ENCODE results near the gene ELSPBP1. TPM values are rescaled to one million over a fixed set of nuclear protein-coding genes. Genes with fewer than 3 reads are reported as not detected.
A peak's percentile ranks its signal among the peaks of the same experiment; 100 is the strongest.

ELSPBP1 gene
- total RNA-seq, 1 experiment from 2014 or later = not detected

DNA sequence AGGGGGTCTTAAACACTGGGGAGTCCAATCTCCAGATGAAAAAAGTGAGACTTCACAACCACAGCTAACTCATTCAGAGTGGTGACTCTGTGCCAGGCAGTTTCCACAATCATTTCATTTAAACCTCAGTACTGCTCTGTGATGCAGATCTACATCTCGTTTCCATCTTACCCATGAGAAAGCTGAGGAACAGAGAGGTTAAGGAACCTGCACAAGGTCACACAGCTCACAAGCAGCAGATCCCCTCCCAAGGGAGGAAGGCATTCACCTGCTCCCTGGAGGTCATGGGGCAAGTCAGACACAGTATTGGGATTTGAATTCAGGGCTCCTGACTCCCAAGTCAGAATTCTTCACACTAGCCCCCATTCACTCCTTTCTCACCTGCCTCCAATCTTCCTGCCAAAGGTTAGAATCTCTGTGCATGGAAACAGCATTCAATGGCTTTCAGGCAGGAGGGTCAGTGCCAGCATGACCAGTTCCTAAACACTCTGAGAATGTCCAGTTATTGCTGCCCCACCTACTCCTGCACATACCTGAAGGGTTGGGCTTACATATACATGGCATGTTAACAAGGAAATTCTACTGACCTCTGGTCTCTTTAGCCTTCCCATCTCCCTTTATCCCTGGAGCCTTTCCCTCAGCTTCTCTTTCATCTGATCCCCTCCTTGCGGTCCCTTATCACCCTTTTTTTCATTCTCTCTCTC, 47.6 kb downstream of the ELSPBP1 start:
- intact Hi-C loops (cut with micrococcal nuclease) = no loop called here
- Mint-ChIP-seq H3K36me3 (ENCODE audit: insufficient read depth, unreplicated experiment) (no peaks in the 10 kb centered on the region), H3K27me3 (ENCODE audit: insufficient read depth, unreplicated experiment) (peaks cover 68% of the 10 kb centered on the region), H3K4me3 (ENCODE audit: unreplicated experiment) (no peak overlapping the region), H3K9me3 (ENCODE audit: unreplicated experiment) (no peaks in the 10 kb centered on the region), H3K4me1 (ENCODE audit: insufficient read depth, unreplicated experiment) (no peaks in the 10 kb centered on the region), H3K27ac (ENCODE audit: low read depth, unreplicated experiment) (no peak overlapping the region)
- no TSS peak for BruUV-seq (replicated peaks)
- no peak for DNase-seq (ENCODE audit: unreplicated experiment)
- ChIA-PET CTCF (no interaction called here), POLR2A (no interaction called here)
- TF ChIP-seq, protein P1, sequence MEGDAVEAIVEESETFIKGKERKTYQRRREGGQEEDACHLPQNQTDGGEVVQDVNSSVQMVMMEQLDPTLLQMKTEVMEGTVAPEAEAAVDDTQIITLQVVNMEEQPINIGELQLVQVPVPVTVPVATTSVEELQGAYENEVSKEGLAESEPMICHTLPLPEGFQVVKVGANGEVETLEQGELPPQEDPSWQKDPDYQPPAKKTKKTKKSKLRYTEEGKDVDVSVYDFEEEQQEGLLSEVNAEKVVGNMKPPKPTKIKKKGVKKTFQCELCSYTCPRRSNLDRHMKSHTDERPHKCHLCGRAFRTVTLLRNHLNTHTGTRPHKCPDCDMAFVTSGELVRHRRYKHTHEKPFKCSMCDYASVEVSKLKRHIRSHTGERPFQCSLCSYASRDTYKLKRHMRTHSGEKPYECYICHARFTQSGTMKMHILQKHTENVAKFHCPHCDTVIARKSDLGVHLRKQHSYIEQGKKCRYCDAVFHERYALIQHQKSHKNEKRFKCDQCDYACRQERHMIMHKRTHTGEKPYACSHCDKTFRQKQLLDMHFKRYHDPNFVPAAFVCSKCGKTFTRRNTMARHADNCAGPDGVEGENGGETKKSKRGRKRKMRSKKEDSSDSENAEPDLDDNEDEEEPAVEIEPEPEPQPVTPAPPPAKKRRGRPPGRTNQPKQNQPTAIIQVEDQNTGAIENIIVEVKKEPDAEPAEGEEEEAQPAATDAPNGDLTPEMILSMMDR (IDR thresholded peaks at IDR 0.05; ENCODE audit: unreplicated experiment) = no peak

DNA sequence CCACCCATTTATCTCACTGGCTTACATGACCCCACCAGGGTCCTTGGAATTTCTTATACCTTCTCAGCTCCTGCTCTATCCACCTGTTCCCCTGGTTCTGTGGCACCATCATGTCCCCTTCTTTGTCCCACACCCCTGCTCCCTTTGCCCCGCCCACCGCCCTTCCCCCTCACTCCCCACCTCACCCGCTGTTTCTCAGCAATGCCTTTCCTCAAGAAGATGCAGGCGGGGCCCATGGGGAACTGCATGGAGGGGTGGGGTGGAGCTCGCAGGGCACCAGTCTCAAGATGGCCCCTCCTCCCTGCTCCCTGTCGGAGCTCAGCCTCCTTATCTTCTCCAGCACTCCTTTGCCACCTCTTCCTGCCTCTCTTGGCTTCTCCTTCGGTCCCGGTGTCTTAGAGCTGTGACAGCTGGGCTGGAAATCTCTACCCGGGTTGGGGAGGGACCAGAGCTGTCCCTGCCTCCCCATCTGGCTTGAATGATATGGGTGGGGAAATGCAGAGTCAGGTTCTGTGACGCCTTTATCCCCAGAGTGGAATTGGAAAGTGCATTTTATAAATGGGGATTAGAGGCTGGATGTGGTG, 49.3 kb downstream of the ELSPBP1 start, which contains the start of gene CABP5:
Gene CABP5, minus strand, starts transcription at position 405 of the 584 bp plus-strand sequence. Its CDS starts 157 bp downstream, at position 248.
- Mint-ChIP-seq H3K4me1 (ENCODE audit: insufficient read depth, unreplicated experiment) (no peaks in the 10 kb centered on the region), H3K36me3 (ENCODE audit: insufficient read depth, unreplicated experiment) (no peaks in the 10 kb centered on the region), H3K27ac (ENCODE audit: low read depth, unreplicated experiment) (no peak within 1 kb of the TSS), H3K27me3 (ENCODE audit: insufficient read depth, unreplicated experiment) (peaks cover 85% of the 10 kb centered on the region), H3K9me3 (ENCODE audit: unreplicated experiment) (no peaks in the 10 kb centered on the region), H3K4me3 (ENCODE audit: unreplicated experiment) (no peak within 1 kb of the TSS)
- ChIA-PET CTCF (no interaction called here), POLR2A (no interaction called here)
- no TSS peak for BruUV-seq (replicated peaks)
- intact Hi-C loops (cut with micrococcal nuclease) = no loop called here
- TF ChIP-seq, protein P1 (IDR thresholded peaks at IDR 0.05; ENCODE audit: unreplicated experiment) = no peak
- DNase-seq (ENCODE audit: unreplicated experiment) = no peak

DNA sequence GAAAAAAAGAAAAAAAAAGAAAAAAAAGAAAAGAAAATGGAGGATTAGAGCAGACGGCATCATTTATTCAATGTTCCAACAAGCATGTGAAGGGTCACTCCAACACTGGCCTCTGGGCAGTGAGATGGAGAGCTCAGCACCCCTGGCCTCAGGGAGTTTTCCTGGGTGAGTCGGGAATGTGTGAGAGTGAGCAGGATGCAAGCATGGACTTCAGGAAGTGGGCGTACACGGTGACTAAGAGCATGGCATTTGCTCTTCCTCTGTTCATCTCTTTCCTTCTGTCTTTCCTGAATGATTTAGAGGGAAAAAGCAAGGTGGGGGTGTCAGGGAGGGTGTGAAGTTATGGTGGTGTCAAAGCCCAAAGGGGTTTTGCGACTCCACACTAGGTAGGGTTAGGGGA, 50.1 kb downstream of the ELSPBP1 start:
- CTCF ChIA-PET = no interaction called here
- BruUV-seq (replicated peaks) = no TSS peak
- DNase-seq (ENCODE audit: unreplicated experiment) = peak; percentile 6
- TF ChIP-seq, protein P1 (IDR thresholded peaks at IDR 0.05; ENCODE audit: unreplicated experiment) = no peak
- Mint-ChIP-seq H3K9me3 (ENCODE audit: unreplicated experiment) (no peaks in the 10 kb centered on the region), H3K27ac (ENCODE audit: low read depth, unreplicated experiment) (no peak overlapping the region), H3K27me3 (ENCODE audit: insufficient read depth, unreplicated experiment) (peaks cover 90% of the 10 kb centered on the region), H3K4me3 (ENCODE audit: unreplicated experiment) (no peak overlapping the region), H3K36me3 (ENCODE audit: insufficient read depth, unreplicated experiment) (no peaks in the 10 kb centered on the region), H3K4me1 (ENCODE audit: insufficient read depth, unreplicated experiment) (no peaks in the 10 kb centered on the region)
- POLR2A ChIA-PET = no interaction called here
- intact Hi-C loops (cut with micrococcal nuclease) = no loop called here

DNA sequence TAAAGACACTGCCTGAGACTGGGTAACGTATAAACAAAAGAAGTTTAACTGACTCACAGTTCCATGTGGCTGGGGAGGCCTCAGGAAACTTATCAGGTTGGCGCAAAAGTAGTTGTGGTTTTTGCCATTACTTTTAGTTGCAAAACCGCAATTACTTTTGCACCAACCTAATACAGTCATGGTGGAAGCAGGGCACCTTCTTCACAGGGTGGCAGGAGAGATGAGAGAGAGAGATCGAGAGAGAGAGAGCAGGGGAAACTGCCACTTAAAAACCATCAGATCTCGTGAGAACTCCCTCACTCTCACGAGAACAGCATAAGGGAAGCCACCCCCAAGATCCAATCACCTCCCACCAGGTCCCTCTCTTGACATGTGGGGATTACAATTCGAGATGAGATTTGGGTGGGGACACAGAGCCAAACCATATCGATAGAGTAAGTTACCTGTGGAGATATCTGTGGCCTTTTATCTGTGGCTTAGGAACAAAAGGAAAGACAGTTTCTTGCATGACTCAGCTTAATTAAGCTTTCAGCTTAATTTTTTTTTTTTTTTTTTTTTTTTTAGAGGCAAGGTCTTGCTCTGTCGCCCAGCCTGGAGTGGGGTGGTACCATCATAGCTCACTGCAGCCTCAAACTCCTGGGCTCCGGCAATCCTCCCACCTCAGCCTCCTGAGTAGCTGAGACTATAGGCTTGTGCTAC, 57.1 kb downstream of the ELSPBP1 start:
- Mint-ChIP-seq H3K27ac (ENCODE audit: low read depth, unreplicated experiment) (no peak overlapping the region), H3K4me1 (ENCODE audit: insufficient read depth, unreplicated experiment) (no peaks in the 10 kb centered on the region), H3K4me3 (ENCODE audit: unreplicated experiment) (no peak overlapping the region), H3K9me3 (ENCODE audit: unreplicated experiment) (no peaks in the 10 kb centered on the region), H3K27me3 (ENCODE audit: insufficient read depth, unreplicated experiment) (peaks cover 59% of the 10 kb centered on the region), H3K36me3 (ENCODE audit: insufficient read depth, unreplicated experiment) (no peaks in the 10 kb centered on the region)
- DNase-seq (ENCODE audit: unreplicated experiment) = no peak
- TF ChIP-seq, protein P1 (IDR thresholded peaks at IDR 0.05; ENCODE audit: unreplicated experiment) = no peak
- BruUV-seq (replicated peaks) = no TSS peak
- ChIA-PET CTCF (interaction anchor here (0.6 kb wide), 1 partner anchor 260 kb away, joined by 5 read pairs; no protein-coding TSS in a partner anchor), POLR2A (no interaction called here)
- intact Hi-C loops (cut with micrococcal nuclease) = no loop called here

Data from MCF 10A (cell line).